ENCODE data around the gene PTF1A. TPM values are rescaled to one million over a fixed set of nuclear protein-coding genes. Genes with fewer than 3 reads are reported as not detected.

The PTF1A gene
- total RNA-seq, 1 experiment from 2014 or later = not detected

DNA sequence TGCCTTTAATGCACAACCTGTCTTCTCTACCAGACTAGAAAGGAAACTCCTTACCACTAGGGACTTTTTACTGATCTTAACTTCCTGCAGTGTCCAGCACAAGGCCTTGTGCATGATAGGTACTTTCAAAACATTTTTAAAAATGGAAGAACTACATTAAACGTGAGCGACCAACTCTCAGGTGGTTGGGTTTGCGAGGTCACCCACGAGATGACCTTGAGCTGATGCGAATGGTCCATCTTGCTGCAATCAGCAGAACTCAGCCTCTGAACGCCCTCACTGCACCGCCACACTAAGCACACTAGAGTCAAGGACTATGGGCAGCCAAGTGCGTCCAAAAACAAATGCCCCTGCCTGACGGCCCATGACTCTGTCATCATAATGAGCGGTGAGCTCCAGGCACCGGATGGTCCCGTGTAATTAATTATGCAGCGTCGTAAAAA, 34.9 kb upstream of the PTF1A start:
- Histone ChIP-seq H3K27me3 (ENCODE audit: control insufficient read depth, insufficient read depth, low read length) (no peaks in the 10 kb centered on the region), H3K4me3 (ENCODE audit: low read depth in 2 of 2, low read length in 2 of 2) (no peak overlapping the region), H3K9me3 (ENCODE audit: control insufficient read depth, insufficient read depth, low read depth, low read length) (no peaks in the 10 kb centered on the region), H3K4me1 (ENCODE audit: control insufficient read depth, insufficient read depth, low read length) (0 out of 2 replicates have a peak, but pooled peaks cover 3% of the 10 kb centered on the region), H3K27ac (ENCODE audit: low read length) (no peak overlapping the region), H3K36me3 (ENCODE audit: control insufficient read depth, insufficient read depth, low read length) (no peaks in the 10 kb centered on the region)
- in situ Hi-C loops (cut with HindIII; ENCODE audit: low pct_unique_long_range_greater_than_20kb, low sequenced_read_pairs) = no loop called here
- ChIA-PET POLR2A (no interaction called here), CTCF (interaction anchor here (0.8 kb wide), 1 partner anchor 30 kb away, joined by 4 read pairs; no protein-coding TSS in a partner anchor)
- no peak for ATAC-seq
- no peak for DNase-seq (ENCODE audit: low read depth, low spot score)
- no TSS peak for BruUV-seq (replicated peaks)
- intact Hi-C loops (cut with micrococcal nuclease; ENCODE audit: unreplicated experiment) = loop anchor here (10.0 kb wide), 1 partner anchor 548 kb away; no protein-coding TSS in a partner anchor
- TF ChIP-seq POLR2AphosphoS5 (IDR thresholded peaks at IDR 0.05; ENCODE audit: low read depth, low read length) = no peak
- TF ChIP-seq, protein P1, sequence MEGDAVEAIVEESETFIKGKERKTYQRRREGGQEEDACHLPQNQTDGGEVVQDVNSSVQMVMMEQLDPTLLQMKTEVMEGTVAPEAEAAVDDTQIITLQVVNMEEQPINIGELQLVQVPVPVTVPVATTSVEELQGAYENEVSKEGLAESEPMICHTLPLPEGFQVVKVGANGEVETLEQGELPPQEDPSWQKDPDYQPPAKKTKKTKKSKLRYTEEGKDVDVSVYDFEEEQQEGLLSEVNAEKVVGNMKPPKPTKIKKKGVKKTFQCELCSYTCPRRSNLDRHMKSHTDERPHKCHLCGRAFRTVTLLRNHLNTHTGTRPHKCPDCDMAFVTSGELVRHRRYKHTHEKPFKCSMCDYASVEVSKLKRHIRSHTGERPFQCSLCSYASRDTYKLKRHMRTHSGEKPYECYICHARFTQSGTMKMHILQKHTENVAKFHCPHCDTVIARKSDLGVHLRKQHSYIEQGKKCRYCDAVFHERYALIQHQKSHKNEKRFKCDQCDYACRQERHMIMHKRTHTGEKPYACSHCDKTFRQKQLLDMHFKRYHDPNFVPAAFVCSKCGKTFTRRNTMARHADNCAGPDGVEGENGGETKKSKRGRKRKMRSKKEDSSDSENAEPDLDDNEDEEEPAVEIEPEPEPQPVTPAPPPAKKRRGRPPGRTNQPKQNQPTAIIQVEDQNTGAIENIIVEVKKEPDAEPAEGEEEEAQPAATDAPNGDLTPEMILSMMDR (IDR thresholded peaks at IDR 0.05) = no peak
- TF ChIP-seq TCF7L2 (IDR thresholded peaks at IDR 0.05; ENCODE audit: low read depth, low read length) = no peak
- TF ChIP-seq, protein P2, sequence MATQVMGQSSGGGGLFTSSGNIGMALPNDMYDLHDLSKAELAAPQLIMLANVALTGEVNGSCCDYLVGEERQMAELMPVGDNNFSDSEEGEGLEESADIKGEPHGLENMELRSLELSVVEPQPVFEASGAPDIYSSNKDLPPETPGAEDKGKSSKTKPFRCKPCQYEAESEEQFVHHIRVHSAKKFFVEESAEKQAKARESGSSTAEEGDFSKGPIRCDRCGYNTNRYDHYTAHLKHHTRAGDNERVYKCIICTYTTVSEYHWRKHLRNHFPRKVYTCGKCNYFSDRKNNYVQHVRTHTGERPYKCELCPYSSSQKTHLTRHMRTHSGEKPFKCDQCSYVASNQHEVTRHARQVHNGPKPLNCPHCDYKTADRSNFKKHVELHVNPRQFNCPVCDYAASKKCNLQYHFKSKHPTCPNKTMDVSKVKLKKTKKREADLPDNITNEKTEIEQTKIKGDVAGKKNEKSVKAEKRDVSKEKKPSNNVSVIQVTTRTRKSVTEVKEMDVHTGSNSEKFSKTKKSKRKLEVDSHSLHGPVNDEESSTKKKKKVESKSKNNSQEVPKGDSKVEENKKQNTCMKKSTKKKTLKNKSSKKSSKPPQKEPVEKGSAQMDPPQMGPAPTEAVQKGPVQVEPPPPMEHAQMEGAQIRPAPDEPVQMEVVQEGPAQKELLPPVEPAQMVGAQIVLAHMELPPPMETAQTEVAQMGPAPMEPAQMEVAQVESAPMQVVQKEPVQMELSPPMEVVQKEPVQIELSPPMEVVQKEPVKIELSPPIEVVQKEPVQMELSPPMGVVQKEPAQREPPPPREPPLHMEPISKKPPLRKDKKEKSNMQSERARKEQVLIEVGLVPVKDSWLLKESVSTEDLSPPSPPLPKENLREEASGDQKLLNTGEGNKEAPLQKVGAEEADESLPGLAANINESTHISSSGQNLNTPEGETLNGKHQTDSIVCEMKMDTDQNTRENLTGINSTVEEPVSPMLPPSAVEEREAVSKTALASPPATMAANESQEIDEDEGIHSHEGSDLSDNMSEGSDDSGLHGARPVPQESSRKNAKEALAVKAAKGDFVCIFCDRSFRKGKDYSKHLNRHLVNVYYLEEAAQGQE (IDR thresholded peaks at IDR 0.05; ENCODE audit: insufficient read depth in 1 of 2, low read depth in 2 of 2, low read length in 1 of 2) = no peak
- TF ChIP-seq SIN3A (IDR thresholded peaks at IDR 0.05; ENCODE audit: borderline replicate concordance, insufficient read depth, low read depth, low read length) = no peak

- Histone ChIP-seq H3K27me3 (ENCODE audit: control insufficient read depth, insufficient read depth, low read length) (no peaks in the 10 kb centered on the region), H3K4me3 (ENCODE audit: low read depth in 2 of 2, low read length in 2 of 2) (no peak overlapping the region), H3K9me3 (ENCODE audit: control insufficient read depth, insufficient read depth, low read depth, low read length) (no peaks in the 10 kb centered on the region), H3K36me3 (ENCODE audit: control insufficient read depth, insufficient read depth, low read length) (no peaks in the 10 kb centered on the region), H3K27ac (ENCODE audit: low read length) (no peak overlapping the region), H3K4me1 (ENCODE audit: control insufficient read depth, insufficient read depth, low read length) (0 out of 2 replicates have a peak, but pooled peaks cover 3% of the 10 kb centered on the region)
- POLR2A ChIA-PET = no interaction called here
- in situ Hi-C loops (cut with HindIII; ENCODE audit: low pct_unique_long_range_greater_than_20kb, low sequenced_read_pairs) = no loop called here
- BruUV-seq (replicated peaks) = no TSS peak
- ATAC-seq (peak; percentile 84), DNase-seq (ENCODE audit: low read depth, low spot score) (no peak)
- intact Hi-C loops (cut with micrococcal nuclease; ENCODE audit: unreplicated experiment) = loop anchor here (1.0 to 10.0 kb wide), 2 partner anchors 135 to 547 kb away; no protein-coding TSS in a partner anchor
- CTCF ChIA-PET = interaction anchor here (0.8 to 0.9 kb wide), 2 partner anchors 29 to 136 kb away, joined by 3 to 4 read pairs; no protein-coding TSS in a partner anchor
- TF ChIP-seq SIN3A (IDR thresholded peaks at IDR 0.05; ENCODE audit: borderline replicate concordance, insufficient read depth, low read depth, low read length) (no peak), POLR2AphosphoS5 (IDR thresholded peaks at IDR 0.05; ENCODE audit: low read depth, low read length) (no peak), TCF7L2 (IDR thresholded peaks at IDR 0.05; ENCODE audit: low read depth, low read length) (no peak)
- TF ChIP-seq, protein P2 (IDR thresholded peaks at IDR 0.05; ENCODE audit: insufficient read depth in 1 of 2, low read depth in 2 of 2, low read length in 1 of 2) = no peak
- TF ChIP-seq, protein P1 (IDR thresholded peaks at IDR 0.05) = no peak
Measured at GRCh38 chr10:23157691-23158369, 34.3 kb upstream of the PTF1A start.
